Natural killer cell (primary cell): ENCODE data around the gene FRK. TPM values are rescaled to one million over a fixed set of nuclear protein-coding genes. Genes with fewer than 3 reads are reported as not detected.
A peak's percentile ranks its signal among the peaks of the same experiment; 100 is the strongest.

ENCODE experiments used
- ATAC-seq, 3 donors: fragments of 150-1000 bp in 2 of 3; fragments of 200-7000 bp in 1 of 3; cut with Tn5 transposase; 1 replicate in 1 of 3; 2 replicates in 2 of 3; pipeline ENCODE4 v1.10.0; 2021; ENCODE audit warnings: mild to moderate bottlenecking in 2 of 3, moderate library complexity in 2 of 3
- DNase-seq, 2 donors: peaks; one replicate each; pipeline versions ENCODE4 v3.0.0 to v3.0.0-alpha.2; 2013 to 2021; ENCODE audit warnings: mixed read lengths in 1 of 2
- H3K27ac ChIP-seq: one replicate; pipeline ENCODE4 v1.5.1; 2013; ENCODE audit warnings: mild to moderate bottlenecking, low read length
- H3K27me3 ChIP-seq: one replicate; pipeline ENCODE4 v1.6.1; 2013; ENCODE audit warnings: low read length; ENCODE audit not compliant: control insufficient read depth, insufficient read depth
- H3K36me3 ChIP-seq: one replicate; pipeline ENCODE4 v1.6.1; 2013; ENCODE audit warnings: low read length; ENCODE audit not compliant: control insufficient read depth, insufficient read depth
- H3K4me1 ChIP-seq: one replicate; pipeline ENCODE4 v1.6.1; 2013; ENCODE audit warnings: low read length; ENCODE audit not compliant: control insufficient read depth, insufficient read depth
- H3K4me3 ChIP-seq: one replicate; pipeline ENCODE4 v1.5.1; 2013; ENCODE audit warnings: low read length
- H3K9me3 ChIP-seq: one replicate; pipeline ENCODE4 v1.6.1; 2013; ENCODE audit warnings: low read length; ENCODE audit not compliant: control insufficient read depth, insufficient read depth
- H3K27ac Mint-ChIP-seq, 2 donors: one replicate each; pipeline ENCODE4 v1.8.0; 2022; ENCODE audit warnings: mild to moderate bottlenecking in 2 of 2, mixed read lengths in 2 of 2, moderate library complexity in 1 of 2
- H3K27me3 Mint-ChIP-seq, 2 donors: one replicate each; pipeline ENCODE4 v1.8.0; 2022; ENCODE audit warnings: low read depth in 2 of 2, mixed read lengths in 2 of 2
- H3K36me3 Mint-ChIP-seq: one replicate; pipeline ENCODE4 v1.8.0; 2022; ENCODE audit warnings: mixed read lengths
- H3K4me1 Mint-ChIP-seq, 2 donors: one replicate each; pipeline ENCODE4 v1.8.0; 2022; ENCODE audit warnings: mixed read lengths in 2 of 2
- H3K4me3 Mint-ChIP-seq: one replicate; pipeline ENCODE4 v1.8.0; 2022; ENCODE audit warnings: mild to moderate bottlenecking, moderate library complexity, mixed read lengths
- H3K9me3 Mint-ChIP-seq, 2 donors: one replicate each; pipeline ENCODE4 v1.8.0; 2022; ENCODE audit warnings: mixed read lengths in 2 of 2
- CTCF ChIP-seq: fragments of 200-600 bp; IDR thresholded peaks from one replicate; pipeline ENCODE4 v1.8.0; 2022; ENCODE audit warnings: antibody characterized with exemption
- WGBS: methylation state at CpG from one replicate; pipeline ENCODE4 v1.1.7; 2013; ENCODE audit warnings: missing lambda C conversion rate; ENCODE audit not compliant: insufficient coverage; 5-methylcytosine and 5-hydroxymethylcytosine counted together
- intact Hi-C: fragments of 100-400 bp; cut with micrococcal nuclease; formaldehyde crosslinking; loops from one replicate; pipeline ENCODE4 v1.14.2; 2022
- total RNA-seq, 4 donors: library from RNA; stranded (reverse); fragments of 120-200 nt in 1 of 4; gene quantifications; one replicate each; pipeline versions ENCODE4 v1.2.3 to v1.2.4, GENCODE V29; 2013 to 2022

Gene FRK
- total RNA-seq, 3 donors from 2014 or later (not counting 1 experiment from before 2014, with no cell fraction given): not detected

GRCh38 chr6:116104636-116105035 lies 43.9 kb upstream of the FRK start:
- Histone ChIP-seq H3K9me3 (no peaks in the 10 kb centered on the region), H3K4me1 (peaks cover 19% of the 10 kb centered on the region), H3K27ac (no peak overlapping the region), H3K36me3 (peaks cover 15% of the 10 kb centered on the region), H3K4me3 (no peak overlapping the region), H3K27me3 (no peaks in the 10 kb centered on the region)
- peaks cover 37 to 52% of the 10 kb centered on the region in 2 donors for H3K4me1 Mint-ChIP-seq
- no peak for TF ChIP-seq CTCF
- WGBS: 100% methylated on average over 1 of the region's 1 CpG
- H3K4me3 Mint-ChIP-seq: no peak overlapping the region
- intact Hi-C loops: no loop called here
- no peaks in the 10 kb centered on the region for H3K9me3 Mint-ChIP-seq
- ATAC-seq (no peak), DNase-seq (no peak)
- no peak overlapping the region for H3K27ac Mint-ChIP-seq
- no peaks in the 10 kb centered on the region for H3K27me3 Mint-ChIP-seq
- peaks cover 6% of the 10 kb centered on the region for H3K36me3 Mint-ChIP-seq

DNA sequence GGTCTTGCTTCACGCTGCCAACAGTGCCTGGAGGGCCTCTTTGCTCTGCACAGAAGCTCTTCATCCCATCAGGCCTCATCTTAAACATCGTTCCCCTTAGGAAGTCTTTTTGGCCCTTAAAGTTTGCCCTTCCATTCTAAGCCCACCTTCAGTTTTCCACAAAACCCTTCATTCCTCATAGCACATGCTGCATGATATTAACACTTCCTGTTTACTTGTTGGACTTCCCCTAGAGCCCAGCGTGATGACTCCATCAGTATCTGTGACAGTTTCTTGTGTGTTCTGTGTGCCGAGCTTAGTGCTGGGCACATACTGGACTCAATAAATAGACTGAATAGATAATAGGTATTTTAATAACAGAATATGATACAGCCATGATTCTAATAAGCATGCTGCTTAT lies 42.2 kb upstream of the FRK start:
- H3K4me3 Mint-ChIP-seq: peak overlapping the region; percentile 32

DNA sequence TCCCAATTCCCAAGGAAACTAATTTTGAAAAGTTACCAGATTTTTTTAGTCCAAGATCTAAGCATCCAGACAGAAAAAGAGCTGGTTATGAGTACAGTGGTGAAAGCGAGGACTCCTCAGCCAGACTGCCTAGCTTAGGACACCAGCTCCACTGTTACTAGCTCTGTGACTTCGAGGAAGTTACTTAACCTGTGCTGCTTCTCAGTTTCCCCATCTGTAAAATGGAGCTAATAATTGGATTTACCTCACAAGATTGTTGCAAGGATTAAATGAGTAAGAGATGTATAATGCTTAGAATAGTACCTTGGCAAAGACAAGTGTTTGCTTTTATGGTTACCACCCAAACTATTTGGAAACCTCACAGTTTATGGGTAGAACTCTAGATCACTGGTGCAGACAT lies 41.1 kb upstream of the FRK start:
- no peak overlapping the region for H3K27ac ChIP-seq

More for the DNA sequence above, 42.2 kb upstream of the FRK start:
- H3K27me3 ChIP-seq: no peaks in the 10 kb centered on the region
- peaks cover 19% of the 10 kb centered on the region for H3K4me1 ChIP-seq
- no peaks in the 10 kb centered on the region for H3K27me3 Mint-ChIP-seq
- peak overlapping the region in 1 of 2 donors; percentile 4 for H3K27ac Mint-ChIP-seq
- H3K4me1 Mint-ChIP-seq: peaks cover 37 to 52% of the 10 kb centered on the region in 2 donors
- 81% methylated on average over 4 of the region's 4 CpGs for WGBS
- no peaks in the 10 kb centered on the region for H3K9me3 ChIP-seq
- intact Hi-C loops: no loop called here
- no peak overlapping the region for H3K27ac ChIP-seq
- H3K9me3 Mint-ChIP-seq: no peaks in the 10 kb centered on the region
- no peak overlapping the region for H3K4me3 ChIP-seq
- H3K36me3 Mint-ChIP-seq: no peaks in the 10 kb centered on the region
- ATAC-seq (no peak), DNase-seq (no peak)
- no peak for TF ChIP-seq CTCF
- no peaks in the 10 kb centered on the region for H3K36me3 ChIP-seq

More for the DNA sequence above, 41.1 kb upstream of the FRK start:
- Mint-ChIP-seq H3K27me3 (no peaks in the 10 kb centered on the region), H3K36me3 (no peaks in the 10 kb centered on the region), H3K27ac (peak overlapping the region; percentile 76 to 89), H3K9me3 (no peaks in the 10 kb centered on the region), H3K4me1 (peaks cover 37 to 52% of the 10 kb centered on the region in 2 donors), H3K4me3 (peak overlapping the region; percentile 92)
- Histone ChIP-seq H3K27me3 (no peaks in the 10 kb centered on the region), H3K36me3 (no peaks in the 10 kb centered on the region), H3K4me1 (peaks cover 19% of the 10 kb centered on the region), H3K4me3 (no peak overlapping the region), H3K9me3 (no peaks in the 10 kb centered on the region)
- WGBS: 89% methylated on average over 2 of the region's 2 CpGs
- DNase-seq (no peak), ATAC-seq (no peak)
- intact Hi-C loops: loop anchor here (1.0 to 2.0 kb wide), 2 partner anchors 35 to 469 kb away; partner anchors contain the start of gene RWDD1
- TF ChIP-seq CTCF: no peak
